HL-60 (cell line): Measurements from ENCODE around the gene CABP7.

Experiments
- DNase-seq, 2 experiments: peaks; one replicate each; pipeline ENCODE4 v3.0.0-alpha.2; 2010 to 2020; ENCODE audit warnings: low read depth in 1 of 2, low spot score in 1 of 2
- H3K27ac ChIP-seq: fragments of 250-450 bp; sonication (Bioruptor Pico); replicated peaks from 2 replicates; pipeline ENCODE4 v1.5.1; 2020; ENCODE audit warnings: mild to moderate bottlenecking, moderate library complexity
- H3K27me3 ChIP-seq: fragments of 250-450 bp; sonication (Bioruptor Pico); 2 replicates; pipeline ENCODE4 v1.5.1; 2021; ENCODE audit warnings: mild to moderate bottlenecking, moderate library complexity; ENCODE audit not compliant: insufficient read depth, poor library complexity, severe bottlenecking
- H3K4me3 ChIP-seq: replicated peaks from 2 replicates; pipeline ENCODE4 v1.5.1; 2011; ENCODE audit warnings: mild to moderate bottlenecking, control low read depth, low read length; ENCODE audit not compliant: insufficient read depth
- GABPA ChIP-seq: IDR thresholded peaks from 2 replicates; pipeline ENCODE4 v1.6.1; 2012; ENCODE audit warnings: low read depth
- POLR2AphosphoS5 ChIP-seq: IDR thresholded peaks from 2 replicates; pipeline ENCODE4 v1.6.1; 2012; ENCODE audit warnings: low read depth
- REST ChIP-seq: IDR thresholded peaks from 2 replicates; pipeline ENCODE4 v1.6.1; 2012; ENCODE audit warnings: low read depth; ENCODE audit not compliant: insufficient replicate concordance
- SPI1 ChIP-seq: IDR thresholded peaks from 2 replicates; pipeline ENCODE4 v1.6.1; 2012; ENCODE audit warnings: low read depth, mild to moderate bottlenecking, borderline replicate concordance
- TF ChIP-seq, protein P1 (sequence below): IDR thresholded peaks from one replicate; pipeline ENCODE4 v1.5.1; 2011; ENCODE audit warnings: low read length, control low read depth, inconsistent platforms; ENCODE audit not compliant: insufficient read depth

CABP7 gene

DNA sequence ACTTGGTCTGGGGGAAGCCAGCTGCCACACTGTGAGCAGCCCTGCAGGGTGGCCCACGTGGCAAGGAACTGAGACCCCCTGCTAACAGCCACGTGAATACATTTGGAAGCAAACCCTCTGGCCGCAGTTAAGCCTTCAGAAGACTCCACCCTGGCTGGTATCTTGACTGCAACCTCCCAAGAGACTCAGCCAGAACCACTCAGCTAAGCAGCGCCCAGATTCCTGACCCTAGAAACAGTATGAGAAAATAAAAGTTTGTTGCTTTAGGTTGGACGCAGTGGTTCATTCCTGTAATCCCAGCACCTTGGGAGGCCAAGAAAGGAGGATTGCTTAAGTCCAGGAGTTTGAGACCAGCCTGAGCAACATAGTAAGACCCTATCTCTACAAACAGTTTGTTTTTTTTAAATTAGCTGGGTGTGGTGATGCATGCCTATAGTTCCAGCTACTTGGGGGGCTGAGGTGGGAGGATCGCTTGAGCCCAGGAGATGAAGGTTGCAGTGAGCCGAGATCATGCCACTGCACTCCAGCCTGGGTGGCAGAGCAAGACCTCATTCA is 38.3 kb downstream of the CABP7 start:
- no peak for TF ChIP-seq SPI1
- no peak for TF ChIP-seq REST
- TF ChIP-seq, protein P1, sequence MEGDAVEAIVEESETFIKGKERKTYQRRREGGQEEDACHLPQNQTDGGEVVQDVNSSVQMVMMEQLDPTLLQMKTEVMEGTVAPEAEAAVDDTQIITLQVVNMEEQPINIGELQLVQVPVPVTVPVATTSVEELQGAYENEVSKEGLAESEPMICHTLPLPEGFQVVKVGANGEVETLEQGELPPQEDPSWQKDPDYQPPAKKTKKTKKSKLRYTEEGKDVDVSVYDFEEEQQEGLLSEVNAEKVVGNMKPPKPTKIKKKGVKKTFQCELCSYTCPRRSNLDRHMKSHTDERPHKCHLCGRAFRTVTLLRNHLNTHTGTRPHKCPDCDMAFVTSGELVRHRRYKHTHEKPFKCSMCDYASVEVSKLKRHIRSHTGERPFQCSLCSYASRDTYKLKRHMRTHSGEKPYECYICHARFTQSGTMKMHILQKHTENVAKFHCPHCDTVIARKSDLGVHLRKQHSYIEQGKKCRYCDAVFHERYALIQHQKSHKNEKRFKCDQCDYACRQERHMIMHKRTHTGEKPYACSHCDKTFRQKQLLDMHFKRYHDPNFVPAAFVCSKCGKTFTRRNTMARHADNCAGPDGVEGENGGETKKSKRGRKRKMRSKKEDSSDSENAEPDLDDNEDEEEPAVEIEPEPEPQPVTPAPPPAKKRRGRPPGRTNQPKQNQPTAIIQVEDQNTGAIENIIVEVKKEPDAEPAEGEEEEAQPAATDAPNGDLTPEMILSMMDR: no peak
- Histone ChIP-seq H3K27ac (no peak overlapping the region), H3K4me3 (no peak overlapping the region), H3K27me3 (no peaks in the 10 kb centered on the region)
- no peak for DNase-seq

DNA sequence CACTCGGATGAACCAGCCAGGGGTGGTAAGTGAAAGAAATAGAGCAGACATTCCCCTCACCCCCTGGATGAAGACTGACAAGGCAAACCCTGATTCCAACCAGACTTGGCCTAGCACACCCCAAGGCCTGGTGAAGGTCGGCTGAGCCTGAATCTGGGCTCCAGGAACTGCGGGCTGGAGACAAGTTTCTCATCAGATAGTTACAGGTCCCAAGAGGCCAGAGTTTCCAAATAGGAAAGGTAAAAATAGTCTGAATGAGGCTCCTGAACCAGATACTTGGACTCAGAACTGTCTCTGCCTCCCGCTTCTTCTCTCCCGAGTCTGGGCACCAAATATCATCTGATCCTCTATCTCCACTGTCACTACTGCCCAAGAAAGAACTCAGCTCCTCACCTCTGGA is 39.2 kb downstream of the CABP7 start:
- DNase-seq: no peak
- Histone ChIP-seq H3K27me3 (no peaks in the 10 kb centered on the region), H3K27ac (no peak overlapping the region), H3K4me3 (no peak overlapping the region)
- TF ChIP-seq SPI1 (no peak), REST (no peak), GABPA (no peak), POLR2AphosphoS5 (no peak)
- TF ChIP-seq, protein P1: no peak

DNA sequence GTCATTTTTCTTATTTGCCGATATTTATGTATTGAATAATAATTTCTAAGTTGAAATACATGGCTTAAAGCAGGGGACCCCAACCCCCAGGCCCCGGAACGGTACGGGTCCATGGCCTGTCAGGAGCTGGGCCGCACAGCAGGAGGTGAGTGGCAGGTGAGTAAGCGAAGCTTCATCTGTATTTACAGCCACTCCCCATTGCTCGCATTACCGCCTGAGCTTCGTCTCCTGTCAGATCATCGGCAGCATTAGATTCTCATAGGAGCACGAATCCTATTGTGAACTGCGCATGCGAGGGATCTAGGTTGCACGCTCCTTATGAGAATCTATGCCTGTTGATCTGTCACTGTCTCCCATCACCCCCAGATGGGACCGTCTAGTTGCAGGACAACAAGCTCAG is 42.5 kb downstream of the CABP7 start:
- TF ChIP-seq REST: no peak
- no peak for TF ChIP-seq GABPA
- no peak for TF ChIP-seq SPI1
- TF ChIP-seq, protein P1: no peak
- TF ChIP-seq POLR2AphosphoS5: no peak
- no peaks in the 10 kb centered on the region for H3K27me3 ChIP-seq
- H3K27ac ChIP-seq: no peak overlapping the region
- no peak overlapping the region for H3K4me3 ChIP-seq
- DNase-seq: no peak
